DND-41 (cell line): ENCODE results near the gene SPPL3.

ENCODE experiments used
- ATAC-seq: fragments of 200-7000 bp; cut with Tn5 transposase; 3 replicates; pipeline ENCODE4 v1.9.1; 2021; ENCODE audit warnings: low read depth; ENCODE audit not compliant: insufficient read depth
- DNase-seq: peaks from one replicate; pipeline ENCODE4 v3.0.0-alpha.2; 2020
- H2AFZ ChIP-seq: 2 replicates; pipeline ENCODE4 v1.6.0; 2012; ENCODE audit warnings: low read depth, low read length
- H3K27ac ChIP-seq: 2 replicates; pipeline ENCODE4 v1.5.1; 2012; ENCODE audit warnings: low read length, inconsistent platforms
- H3K27me3 ChIP-seq: fragments of 200-600 bp; sonication (generic); 2 replicates; pipeline ENCODE4 v1.6.0; 2012; ENCODE audit warnings: low read length, mild to moderate bottlenecking, inconsistent platforms; ENCODE audit not compliant: insufficient read depth, poor library complexity
- H3K36me3 ChIP-seq: 2 replicates; pipeline ENCODE4 v1.5.1; 2012; ENCODE audit warnings: low read length, inconsistent platforms; ENCODE audit not compliant: insufficient read depth
- H3K4me1 ChIP-seq: 2 replicates; pipeline ENCODE4 v1.5.1; 2012; ENCODE audit warnings: mild to moderate bottlenecking, low read length; ENCODE audit not compliant: insufficient read depth
- H3K4me2 ChIP-seq: 2 replicates; pipeline ENCODE4 v1.6.0; 2012; ENCODE audit warnings: mild to moderate bottlenecking, moderate library complexity, low read length, inconsistent platforms; ENCODE audit not compliant: insufficient read depth
- H3K4me3 ChIP-seq, 2 experiments: fragments of 200-600 bp in 1 of 2; shearing (Covaris generic) in 1 of 2; 2 replicates each; pipeline ENCODE4 v1.5.1; 2012 to 2016; ENCODE audit warnings: inconsistent platforms in 2 of 2, low read length in 2 of 2, mild to moderate bottlenecking in 2 of 2, low read depth in 1 of 2, moderate library complexity in 1 of 2
- H3K79me2 ChIP-seq: 2 replicates; pipeline ENCODE4 v1.6.0; 2012; ENCODE audit warnings: low read length, inconsistent platforms; ENCODE audit not compliant: insufficient read depth
- H3K9ac ChIP-seq: 2 replicates; pipeline ENCODE4 v1.6.0; 2012; ENCODE audit warnings: low read depth, mild to moderate bottlenecking, inconsistent platforms, low read length, moderate library complexity
- H3K9me3 ChIP-seq: 2 replicates; pipeline ENCODE4 v1.5.1; 2012; ENCODE audit warnings: low read length, moderate library complexity, mild to moderate bottlenecking, inconsistent platforms; ENCODE audit not compliant: insufficient read depth, severe bottlenecking
- H4K20me1 ChIP-seq: 2 replicates; pipeline ENCODE4 v1.6.0; 2012; ENCODE audit warnings: low read length; ENCODE audit not compliant: insufficient read depth
- CTCF ChIP-seq: IDR thresholded peaks from 2 replicates; pipeline ENCODE4 v1.5.1; 2012; ENCODE audit warnings: borderline replicate concordance, low read length, moderate library complexity, mild to moderate bottlenecking; ENCODE audit not compliant: poor library complexity, severe bottlenecking; ENCODE audit errors: extremely low read depth
- EZH2 ChIP-seq: IDR thresholded peaks from 3 replicates; pipeline ENCODE4 v1.6.1; 2012; ENCODE audit warnings: borderline replicate concordance, low read depth, mild to moderate bottlenecking, moderate library complexity, low read length, inconsistent platforms; ENCODE audit not compliant: severe bottlenecking

The SPPL3 gene

DNA sequence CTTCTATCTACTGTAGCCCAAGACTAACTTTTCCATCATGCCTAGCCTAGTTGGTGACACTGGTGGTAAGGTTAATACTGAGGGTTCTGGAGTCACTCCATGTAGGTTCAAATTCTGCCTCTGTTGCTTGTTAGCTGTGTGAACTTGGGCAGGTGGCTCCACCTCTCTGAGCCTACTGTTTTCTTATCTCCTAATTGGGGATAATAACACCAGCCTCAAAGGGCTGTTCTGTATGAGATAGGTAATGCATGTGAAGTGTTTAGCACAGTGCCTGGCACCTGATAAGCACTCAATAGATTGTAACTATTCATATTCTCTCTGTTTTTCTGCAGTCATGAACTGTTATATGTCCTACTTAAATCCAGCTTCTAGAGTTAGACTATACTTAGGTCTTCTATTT lies 17.5 kb upstream of the SPPL3 start:
- Histone ChIP-seq H3K9ac (no peak overlapping the region), H3K9me3 (peaks cover 7% of the 10 kb centered on the region), H3K4me3 (no peak overlapping the region), H3K36me3 (no peaks in the 10 kb centered on the region), H3K79me2 (no peaks in the 10 kb centered on the region), H3K4me2 (no peak overlapping the region), H3K4me1 (no peaks in the 10 kb centered on the region), H3K27ac (no peak overlapping the region), H3K27me3 (no peaks in the 10 kb centered on the region), H2AFZ (no peak overlapping the region), H4K20me1 (no peaks in the 10 kb centered on the region)
- DNase-seq: no peak
- TF ChIP-seq CTCF (no peak), EZH2 (no peak)
- no peak for ATAC-seq

DNA sequence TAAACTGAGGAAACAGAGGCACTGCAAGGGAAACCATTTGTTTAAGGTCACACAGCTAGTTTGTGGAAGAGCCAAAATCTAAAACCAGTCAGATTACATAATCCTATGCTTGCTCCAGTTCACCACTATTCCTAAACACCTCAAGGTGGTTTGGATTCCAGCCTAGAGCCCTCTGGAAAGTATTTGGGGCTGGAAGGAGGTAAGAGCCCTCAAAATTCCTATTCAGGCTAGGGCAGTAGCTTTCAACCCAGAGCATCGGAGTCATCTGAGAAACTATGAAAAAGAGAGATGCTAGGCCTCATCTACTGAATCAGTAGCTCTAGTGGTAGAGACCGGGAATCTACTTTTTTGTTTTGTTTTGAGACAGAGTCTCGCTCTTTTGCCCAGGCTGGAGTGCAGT lies 16.0 kb upstream of the SPPL3 start:
- TF ChIP-seq CTCF (no peak), EZH2 (no peak)
- H3K4me1 ChIP-seq: no peaks in the 10 kb centered on the region
- no peak overlapping the region for H3K27ac ChIP-seq
- ATAC-seq: no peak
- DNase-seq: no peak
- no peak overlapping the region for H3K4me2 ChIP-seq
- peaks cover 7% of the 10 kb centered on the region for H3K9me3 ChIP-seq
- H2AFZ ChIP-seq: no peak overlapping the region
- no peak overlapping the region for H3K4me3 ChIP-seq
- H3K36me3 ChIP-seq: no peaks in the 10 kb centered on the region
- H3K27me3 ChIP-seq: no peaks in the 10 kb centered on the region
- H3K79me2 ChIP-seq: no peaks in the 10 kb centered on the region
- H4K20me1 ChIP-seq: no peaks in the 10 kb centered on the region
- no peak overlapping the region for H3K9ac ChIP-seq

GRCh38 chr12:120917748-120918147 lies 13.6 kb upstream of the SPPL3 start:
- Histone ChIP-seq H3K4me3 (no peak overlapping the region), H3K9me3 (peaks cover 7% of the 10 kb centered on the region), H3K36me3 (no peaks in the 10 kb centered on the region), H4K20me1 (no peaks in the 10 kb centered on the region), H3K27me3 (no peaks in the 10 kb centered on the region), H3K9ac (no peak overlapping the region), H3K79me2 (no peaks in the 10 kb centered on the region), H3K4me1 (no peaks in the 10 kb centered on the region), H3K27ac (no peak overlapping the region), H3K4me2 (no peak overlapping the region), H2AFZ (no peak overlapping the region)
- TF ChIP-seq CTCF (no peak), EZH2 (no peak)
- no peak for ATAC-seq
- DNase-seq: no peak

DNA sequence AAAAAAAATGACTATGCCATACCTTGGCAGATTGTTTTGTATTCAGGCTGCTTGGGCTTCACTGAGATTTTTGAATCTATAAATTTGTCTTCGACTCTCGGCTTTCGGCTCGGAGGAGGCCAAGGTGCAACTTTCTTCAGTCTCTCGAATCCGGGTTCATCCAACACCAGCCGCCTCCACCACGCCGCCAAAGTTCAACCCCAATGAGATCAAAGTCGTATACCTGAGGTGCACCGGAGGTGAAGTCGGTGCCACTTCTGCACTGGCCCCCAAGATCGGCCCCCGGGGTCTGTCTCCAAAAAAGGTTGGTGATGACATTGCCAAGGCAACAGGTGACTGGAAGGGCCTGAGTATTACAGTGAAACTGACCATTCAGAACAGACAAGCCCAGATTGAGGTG lies 12.4 kb upstream of the SPPL3 start:
- DNase-seq (no peak), ATAC-seq (no peak)

More for the DNA sequence above, 12.4 kb upstream of the SPPL3 start:
- Histone ChIP-seq H3K4me1 (no peaks in the 10 kb centered on the region), H2AFZ (no peak overlapping the region), H3K4me2 (no peak overlapping the region), H3K36me3 (no peaks in the 10 kb centered on the region), H3K4me3 (no peak overlapping the region), H3K27me3 (no peaks in the 10 kb centered on the region), H3K27ac (no peak overlapping the region), H3K9ac (no peak overlapping the region), H4K20me1 (no peaks in the 10 kb centered on the region), H3K9me3 (peaks cover 7% of the 10 kb centered on the region), H3K79me2 (no peaks in the 10 kb centered on the region)
- TF ChIP-seq EZH2: no peak
- no peak for TF ChIP-seq CTCF
